ENCODE data around the gene VIPR1. TPM values are rescaled to one million over a fixed set of nuclear protein-coding genes. Genes with fewer than 3 reads are reported as not detected.

Gene VIPR1
- total RNA-seq, 1 experiment from 2014 or later: 9.4 TPM

DNA sequence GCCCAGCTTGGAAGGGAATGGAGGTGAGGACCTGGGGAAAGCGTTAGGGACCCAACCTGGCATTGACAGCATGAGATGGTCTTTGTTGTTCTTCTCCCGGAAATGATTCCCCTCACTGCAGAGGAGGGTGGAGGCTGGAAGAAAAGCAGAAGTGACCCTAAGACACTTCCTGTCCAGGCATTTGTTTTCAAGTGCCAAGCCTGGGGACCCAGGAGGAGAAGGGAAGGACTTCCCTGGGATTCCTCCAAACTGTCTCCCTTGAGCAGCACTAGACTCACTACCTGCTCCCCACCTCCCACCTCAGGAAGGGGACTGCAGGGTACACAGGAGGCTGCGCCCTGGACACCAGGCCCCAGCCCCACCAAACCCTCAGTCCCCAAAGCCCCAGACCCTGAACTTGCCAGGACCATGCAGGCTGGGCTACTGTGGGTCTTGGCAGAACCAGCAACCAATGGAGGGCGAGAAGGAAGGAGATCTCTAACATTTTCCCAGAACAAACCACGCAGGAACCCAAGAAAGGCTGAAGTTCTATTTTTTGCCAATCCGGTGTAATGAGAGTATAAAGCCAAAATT, 9.8 kb upstream of the VIPR1 start:
- DNase-seq (ENCODE audit: low spot score): no peak
- Mint-ChIP-seq H3K4me3 (no peak overlapping the region), H3K27ac (no peak overlapping the region), H3K36me3 (no peaks in the 10 kb centered on the region), H3K4me1 (peaks cover 29% of the 10 kb centered on the region), H3K27me3 (ENCODE audit: low read depth) (peaks cover 22% of the 10 kb centered on the region), H3K9me3 (peaks cover 4% of the 10 kb centered on the region; the same call in 1 of the 2 replicates)
- ChIA-PET CTCF (no interaction called here), POLR2A (no interaction called here)
- no peak for TF ChIP-seq ETV6 (CRISPR knock-in tag; IDR thresholded peaks at IDR 0.05)
- TF ChIP-seq, protein P1, sequence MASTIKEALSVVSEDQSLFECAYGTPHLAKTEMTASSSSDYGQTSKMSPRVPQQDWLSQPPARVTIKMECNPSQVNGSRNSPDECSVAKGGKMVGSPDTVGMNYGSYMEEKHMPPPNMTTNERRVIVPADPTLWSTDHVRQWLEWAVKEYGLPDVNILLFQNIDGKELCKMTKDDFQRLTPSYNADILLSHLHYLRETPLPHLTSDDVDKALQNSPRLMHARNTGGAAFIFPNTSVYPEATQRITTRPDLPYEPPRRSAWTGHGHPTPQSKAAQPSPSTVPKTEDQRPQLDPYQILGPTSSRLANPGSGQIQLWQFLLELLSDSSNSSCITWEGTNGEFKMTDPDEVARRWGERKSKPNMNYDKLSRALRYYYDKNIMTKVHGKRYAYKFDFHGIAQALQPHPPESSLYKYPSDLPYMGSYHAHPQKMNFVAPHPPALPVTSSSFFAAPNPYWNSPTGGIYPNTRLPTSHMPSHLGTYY (CRISPR knock-in tag; IDR thresholded peaks at IDR 0.05): no peak
- no peak for TF ChIP-seq ZNF396 (CRISPR knock-in tag; IDR thresholded peaks at IDR 0.05; ENCODE audit: borderline replicate concordance)
- TF ChIP-seq FOXJ3 (CRISPR knock-in tag; IDR thresholded peaks at IDR 0.05; ENCODE audit: borderline replicate concordance): no peak
- no peak for TF ChIP-seq MYBL2 (CRISPR knock-in tag; IDR thresholded peaks at IDR 0.05)
- TF ChIP-seq CREB1 (CRISPR knock-in tag; IDR thresholded peaks at IDR 0.05): no peak
- no peak for TF ChIP-seq ZNF232 (CRISPR knock-in tag; IDR thresholded peaks at IDR 0.05)
- TF ChIP-seq, protein P2, sequence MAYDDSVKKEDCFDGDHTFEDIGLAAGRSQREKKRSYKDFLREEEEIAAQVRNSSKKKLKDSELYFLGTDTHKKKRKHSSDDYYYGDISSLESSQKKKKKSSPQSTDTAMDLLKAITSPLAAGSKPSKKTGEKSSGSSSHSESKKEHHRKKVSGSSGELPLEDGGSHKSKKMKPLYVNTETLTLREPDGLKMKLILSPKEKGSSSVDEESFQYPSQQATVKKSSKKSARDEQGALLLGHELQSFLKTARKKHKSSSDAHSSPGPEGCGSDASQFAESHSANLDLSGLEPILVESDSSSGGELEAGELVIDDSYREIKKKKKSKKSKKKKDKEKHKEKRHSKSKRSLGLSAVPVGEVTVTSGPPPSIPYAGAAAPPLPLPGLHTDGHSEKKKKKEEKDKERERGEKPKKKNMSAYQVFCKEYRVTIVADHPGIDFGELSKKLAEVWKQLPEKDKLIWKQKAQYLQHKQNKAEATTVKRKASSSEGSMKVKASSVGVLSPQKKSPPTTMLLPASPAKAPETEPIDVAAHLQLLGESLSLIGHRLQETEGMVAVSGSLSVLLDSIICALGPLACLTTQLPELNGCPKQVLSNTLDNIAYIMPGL (CRISPR knock-in tag; IDR thresholded peaks at IDR 0.05): no peak
- TF ChIP-seq, protein P3, sequence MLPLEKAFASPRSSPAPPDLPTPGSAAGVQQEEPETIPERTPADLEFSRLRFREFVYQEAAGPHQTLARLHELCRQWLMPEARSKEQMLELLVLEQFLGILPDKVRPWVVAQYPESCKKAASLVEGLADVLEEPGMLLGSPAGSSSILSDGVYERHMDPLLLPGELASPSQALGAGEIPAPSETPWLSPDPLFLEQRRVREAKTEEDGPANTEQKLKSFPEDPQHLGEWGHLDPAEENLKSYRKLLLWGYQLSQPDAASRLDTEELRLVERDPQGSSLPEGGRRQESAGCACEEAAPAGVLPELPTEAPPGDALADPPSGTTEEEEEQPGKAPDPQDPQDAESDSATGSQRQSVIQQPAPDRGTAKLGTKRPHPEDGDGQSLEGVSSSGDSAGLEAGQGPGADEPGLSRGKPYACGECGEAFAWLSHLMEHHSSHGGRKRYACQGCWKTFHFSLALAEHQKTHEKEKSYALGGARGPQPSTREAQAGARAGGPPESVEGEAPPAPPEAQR (CRISPR knock-in tag; IDR thresholded peaks at IDR 0.05): no peak
- TF ChIP-seq, protein P4, sequence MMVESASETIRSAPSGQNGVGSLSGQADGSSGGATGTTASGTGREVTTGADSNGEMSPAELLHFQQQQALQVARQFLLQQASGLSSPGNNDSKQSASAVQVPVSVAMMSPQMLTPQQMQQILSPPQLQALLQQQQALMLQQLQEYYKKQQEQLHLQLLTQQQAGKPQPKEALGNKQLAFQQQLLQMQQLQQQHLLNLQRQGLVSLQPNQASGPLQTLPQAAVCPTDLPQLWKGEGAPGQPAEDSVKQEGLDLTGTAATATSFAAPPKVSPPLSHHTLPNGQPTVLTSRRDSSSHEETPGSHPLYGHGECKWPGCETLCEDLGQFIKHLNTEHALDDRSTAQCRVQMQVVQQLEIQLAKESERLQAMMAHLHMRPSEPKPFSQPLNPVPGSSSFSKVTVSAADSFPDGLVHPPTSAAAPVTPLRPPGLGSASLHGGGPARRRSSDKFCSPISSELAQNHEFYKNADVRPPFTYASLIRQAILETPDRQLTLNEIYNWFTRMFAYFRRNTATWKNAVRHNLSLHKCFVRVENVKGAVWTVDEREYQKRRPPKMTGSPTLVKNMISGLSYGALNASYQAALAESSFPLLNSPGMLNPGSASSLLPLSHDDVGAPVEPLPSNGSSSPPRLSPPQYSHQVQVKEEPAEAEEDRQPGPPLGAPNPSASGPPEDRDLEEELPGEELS (CRISPR knock-in tag; IDR thresholded peaks at IDR 0.05): no peak
- TF ChIP-seq ZNF263 (CRISPR knock-in tag; IDR thresholded peaks at IDR 0.05; ENCODE audit: low read depth): no peak
- TF ChIP-seq ELF4 (CRISPR knock-in tag; IDR thresholded peaks at IDR 0.05; ENCODE audit: low read depth): no peak
- no peak for TF ChIP-seq ZNF671 (CRISPR knock-in tag; IDR thresholded peaks at IDR 0.05)
- TF ChIP-seq SMAD4 (CRISPR knock-in tag; IDR thresholded peaks at IDR 0.05): no peak
- TF ChIP-seq, protein P5, sequence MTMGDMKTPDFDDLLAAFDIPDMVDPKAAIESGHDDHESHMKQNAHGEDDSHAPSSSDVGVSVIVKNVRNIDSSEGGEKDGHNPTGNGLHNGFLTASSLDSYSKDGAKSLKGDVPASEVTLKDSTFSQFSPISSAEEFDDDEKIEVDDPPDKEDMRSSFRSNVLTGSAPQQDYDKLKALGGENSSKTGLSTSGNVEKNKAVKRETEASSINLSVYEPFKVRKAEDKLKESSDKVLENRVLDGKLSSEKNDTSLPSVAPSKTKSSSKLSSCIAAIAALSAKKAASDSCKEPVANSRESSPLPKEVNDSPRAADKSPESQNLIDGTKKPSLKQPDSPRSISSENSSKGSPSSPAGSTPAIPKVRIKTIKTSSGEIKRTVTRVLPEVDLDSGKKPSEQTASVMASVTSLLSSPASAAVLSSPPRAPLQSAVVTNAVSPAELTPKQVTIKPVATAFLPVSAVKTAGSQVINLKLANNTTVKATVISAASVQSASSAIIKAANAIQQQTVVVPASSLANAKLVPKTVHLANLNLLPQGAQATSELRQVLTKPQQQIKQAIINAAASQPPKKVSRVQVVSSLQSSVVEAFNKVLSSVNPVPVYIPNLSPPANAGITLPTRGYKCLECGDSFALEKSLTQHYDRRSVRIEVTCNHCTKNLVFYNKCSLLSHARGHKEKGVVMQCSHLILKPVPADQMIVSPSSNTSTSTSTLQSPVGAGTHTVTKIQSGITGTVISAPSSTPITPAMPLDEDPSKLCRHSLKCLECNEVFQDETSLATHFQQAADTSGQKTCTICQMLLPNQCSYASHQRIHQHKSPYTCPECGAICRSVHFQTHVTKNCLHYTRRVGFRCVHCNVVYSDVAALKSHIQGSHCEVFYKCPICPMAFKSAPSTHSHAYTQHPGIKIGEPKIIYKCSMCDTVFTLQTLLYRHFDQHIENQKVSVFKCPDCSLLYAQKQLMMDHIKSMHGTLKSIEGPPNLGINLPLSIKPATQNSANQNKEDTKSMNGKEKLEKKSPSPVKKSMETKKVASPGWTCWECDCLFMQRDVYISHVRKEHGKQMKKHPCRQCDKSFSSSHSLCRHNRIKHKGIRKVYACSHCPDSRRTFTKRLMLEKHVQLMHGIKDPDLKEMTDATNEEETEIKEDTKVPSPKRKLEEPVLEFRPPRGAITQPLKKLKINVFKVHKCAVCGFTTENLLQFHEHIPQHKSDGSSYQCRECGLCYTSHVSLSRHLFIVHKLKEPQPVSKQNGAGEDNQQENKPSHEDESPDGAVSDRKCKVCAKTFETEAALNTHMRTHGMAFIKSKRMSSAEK (CRISPR knock-in tag; IDR thresholded peaks at IDR 0.05; ENCODE audit: borderline replicate concordance): no peak
- no peak for TF ChIP-seq ZNF121 (CRISPR knock-in tag; IDR thresholded peaks at IDR 0.05)
- TF ChIP-seq EMX1 (CRISPR knock-in tag; IDR thresholded peaks at IDR 0.05): no peak
- TF ChIP-seq, protein P6, sequence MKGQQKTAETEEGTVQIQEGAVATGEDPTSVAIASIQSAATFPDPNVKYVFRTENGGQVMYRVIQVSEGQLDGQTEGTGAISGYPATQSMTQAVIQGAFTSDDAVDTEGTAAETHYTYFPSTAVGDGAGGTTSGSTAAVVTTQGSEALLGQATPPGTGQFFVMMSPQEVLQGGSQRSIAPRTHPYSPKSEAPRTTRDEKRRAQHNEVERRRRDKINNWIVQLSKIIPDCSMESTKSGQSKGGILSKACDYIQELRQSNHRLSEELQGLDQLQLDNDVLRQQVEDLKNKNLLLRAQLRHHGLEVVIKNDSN (CRISPR knock-in tag; IDR thresholded peaks at IDR 0.05): no peak
- ATAC-seq: no peak
